ENCODE measurements around the gene GRP. TPM values are rescaled to one million over a fixed set of nuclear protein-coding genes. Genes with fewer than 3 reads are reported as not detected.

The GRP gene
- total RNA-seq, 2 donors from 2014 or later = not detected

GRCh38 chr18:59222341-59222740 lies 2.4 kb downstream of the GRP start:
- Histone ChIP-seq H3K27ac (no peak overlapping the region), H3K4me1 (ENCODE audit: control insufficient read depth in 1 of 2, low read depth in 2 of 2) (no peaks in the 10 kb centered on the region), H3K4me3 (no peak overlapping the region), H3K9me3 (no peaks in the 10 kb centered on the region), H3K27me3 (replicated peaks; ENCODE audit: insufficient read depth) (no peaks in the 10 kb centered on the region), H3K36me3 (no peaks in the 10 kb centered on the region)
- no peak for ATAC-seq (ENCODE audit: insufficient number of reproducible peaks, low FRiP score, low read depth)
- no peak for TF ChIP-seq CTCF (IDR thresholded peaks at IDR 0.05)
- no peak for DNase-seq (ENCODE audit: low spot score)

- Histone ChIP-seq H3K27me3 (replicated peaks; ENCODE audit: insufficient read depth) (no peaks in the 10 kb centered on the region), H3K4me1 (ENCODE audit: control insufficient read depth in 1 of 2, low read depth in 2 of 2) (no peaks in the 10 kb centered on the region), H3K9me3 (no peaks in the 10 kb centered on the region), H3K4me3 (no peak overlapping the region), H3K36me3 (no peaks in the 10 kb centered on the region), H3K27ac (no peak overlapping the region)
- ATAC-seq (ENCODE audit: insufficient number of reproducible peaks, low FRiP score, low read depth) = no peak
- no peak for TF ChIP-seq CTCF (IDR thresholded peaks at IDR 0.05)
- DNase-seq (ENCODE audit: low spot score) = no peak
Observed at GRCh38 chr18:59228351-59228750, 8.4 kb downstream of the GRP start.

GRCh38 chr18:59229191-59229590 lies 9.2 kb downstream of the GRP start:
- no peak for ATAC-seq (ENCODE audit: insufficient number of reproducible peaks, low FRiP score, low read depth)
- no peak for DNase-seq (ENCODE audit: low spot score)

GRCh38 chr18:59229701-59230443 lies 9.9 kb downstream of the GRP start:
- no peaks in the 10 kb centered on the region for H3K27me3 ChIP-seq (replicated peaks; ENCODE audit: insufficient read depth)
- no peak overlapping the region for H3K4me3 ChIP-seq
- no peaks in the 10 kb centered on the region for H3K36me3 ChIP-seq
- TF ChIP-seq CTCF (IDR thresholded peaks at IDR 0.05) = no peak
- H3K27ac ChIP-seq = no peak overlapping the region
- ATAC-seq (ENCODE audit: insufficient number of reproducible peaks, low FRiP score, low read depth) (no peak), DNase-seq (ENCODE audit: low spot score) (no peak)
- no peaks in the 10 kb centered on the region for H3K4me1 ChIP-seq (ENCODE audit: control insufficient read depth in 1 of 2, low read depth in 2 of 2)
- no peaks in the 10 kb centered on the region for H3K9me3 ChIP-seq

More at GRCh38 chr18:59229191-59229590, 9.2 kb downstream of the GRP start:
- no peaks in the 10 kb centered on the region for H3K9me3 ChIP-seq
- H3K36me3 ChIP-seq = no peaks in the 10 kb centered on the region
- no peak for TF ChIP-seq CTCF (IDR thresholded peaks at IDR 0.05)
- H3K27me3 ChIP-seq (replicated peaks; ENCODE audit: insufficient read depth) = no peaks in the 10 kb centered on the region
- no peak overlapping the region for H3K27ac ChIP-seq
- no peak overlapping the region for H3K4me3 ChIP-seq
- no peaks in the 10 kb centered on the region for H3K4me1 ChIP-seq (ENCODE audit: control insufficient read depth in 1 of 2, low read depth in 2 of 2)

GRCh38 chr18:59231114-59231513 lies 11.2 kb downstream of the GRP start:
- Histone ChIP-seq H3K36me3 (no peaks in the 10 kb centered on the region), H3K4me3 (no peak overlapping the region), H3K9me3 (no peaks in the 10 kb centered on the region), H3K4me1 (ENCODE audit: control insufficient read depth in 1 of 2, low read depth in 2 of 2) (no peaks in the 10 kb centered on the region), H3K27me3 (replicated peaks; ENCODE audit: insufficient read depth) (no peaks in the 10 kb centered on the region), H3K27ac (no peak overlapping the region)
- no peak for DNase-seq (ENCODE audit: low spot score)
- no peak for TF ChIP-seq CTCF (IDR thresholded peaks at IDR 0.05)
- no peak for ATAC-seq (ENCODE audit: insufficient number of reproducible peaks, low FRiP score, low read depth)

All from thoracic aorta (tissue), 2 donors.